Femur (tissue), 1 donor: ENCODE measurements around the gene IZUMO4.
"Not testable (repeated sequence)": the region's sequence is repeated elsewhere in the genome, so short reads cannot be mapped to it uniquely, and the experiment has no call there.

Experiments used
- DNase-seq: peaks from one replicate; pipeline ENCODE4 v3.0.0-alpha.2; 2017

Gene IZUMO4

GRCh38 chr19:2110822-2111221 is 14.1 kb downstream of the IZUMO4 start:
- no peak for DNase-seq

DNA sequence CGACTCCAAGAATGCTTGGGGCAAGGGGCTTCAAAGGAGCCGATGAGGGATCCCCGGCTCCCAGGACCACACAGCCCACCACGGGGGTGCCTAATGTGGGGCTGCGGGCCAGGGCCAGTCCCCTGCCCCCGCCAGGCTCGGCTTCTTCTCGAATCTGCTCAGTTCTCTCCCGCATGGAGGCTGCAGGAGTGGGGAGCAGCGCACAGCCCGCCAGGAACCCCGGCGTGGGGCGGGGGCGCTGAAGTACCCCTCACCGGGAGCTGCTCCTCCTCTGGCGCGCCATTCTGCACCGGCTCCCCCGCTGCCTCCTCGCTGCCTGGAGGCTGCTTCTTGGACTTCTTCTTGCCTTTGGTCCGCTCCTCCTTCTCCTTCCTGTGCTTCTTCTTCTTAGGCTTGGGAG is 14.7 kb downstream of the IZUMO4 start:
- no peak for DNase-seq

- no peak for DNase-seq
Observed at GRCh38 chr19:2111886-2112285, 15.2 kb downstream of the IZUMO4 start.

DNA sequence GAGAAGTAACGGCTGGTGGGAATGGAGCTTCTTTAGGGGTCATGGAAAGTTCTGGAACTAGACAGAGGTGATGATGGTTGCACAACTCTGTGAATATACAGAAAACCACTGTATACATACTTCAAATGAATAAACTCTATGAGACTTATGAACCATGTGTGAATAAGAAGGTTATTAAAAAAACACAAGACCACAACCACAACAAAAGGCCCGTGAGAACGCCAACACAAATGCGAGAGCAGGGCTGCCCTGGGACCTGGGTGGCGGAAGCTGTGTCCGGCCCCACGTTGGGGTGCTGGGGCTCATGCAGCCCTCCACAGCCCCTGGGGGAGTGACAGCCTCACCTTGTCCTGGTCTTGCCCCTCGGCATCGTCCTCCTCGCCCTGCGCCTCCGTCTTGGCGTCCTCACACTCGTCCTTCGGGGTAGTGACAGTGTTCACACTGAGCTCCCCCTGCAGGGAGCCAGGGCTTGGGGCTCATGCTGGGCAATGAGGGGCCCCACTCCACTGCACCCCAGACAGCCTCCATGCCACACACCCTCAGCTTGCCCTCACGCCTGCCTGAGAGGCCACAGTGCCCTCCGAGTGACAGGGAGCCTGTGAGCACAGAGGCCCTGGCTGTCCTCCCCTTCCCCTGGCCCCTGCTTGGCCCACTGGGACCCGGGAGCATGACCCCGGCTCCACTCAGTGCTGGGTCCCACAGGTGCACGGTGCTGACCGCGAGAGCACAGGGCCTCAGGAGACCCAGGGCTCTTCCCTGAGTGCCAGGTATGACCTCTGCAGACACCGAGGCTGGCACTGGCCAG is 16.0 kb downstream of the IZUMO4 start:
- no peak for DNase-seq

DNA sequence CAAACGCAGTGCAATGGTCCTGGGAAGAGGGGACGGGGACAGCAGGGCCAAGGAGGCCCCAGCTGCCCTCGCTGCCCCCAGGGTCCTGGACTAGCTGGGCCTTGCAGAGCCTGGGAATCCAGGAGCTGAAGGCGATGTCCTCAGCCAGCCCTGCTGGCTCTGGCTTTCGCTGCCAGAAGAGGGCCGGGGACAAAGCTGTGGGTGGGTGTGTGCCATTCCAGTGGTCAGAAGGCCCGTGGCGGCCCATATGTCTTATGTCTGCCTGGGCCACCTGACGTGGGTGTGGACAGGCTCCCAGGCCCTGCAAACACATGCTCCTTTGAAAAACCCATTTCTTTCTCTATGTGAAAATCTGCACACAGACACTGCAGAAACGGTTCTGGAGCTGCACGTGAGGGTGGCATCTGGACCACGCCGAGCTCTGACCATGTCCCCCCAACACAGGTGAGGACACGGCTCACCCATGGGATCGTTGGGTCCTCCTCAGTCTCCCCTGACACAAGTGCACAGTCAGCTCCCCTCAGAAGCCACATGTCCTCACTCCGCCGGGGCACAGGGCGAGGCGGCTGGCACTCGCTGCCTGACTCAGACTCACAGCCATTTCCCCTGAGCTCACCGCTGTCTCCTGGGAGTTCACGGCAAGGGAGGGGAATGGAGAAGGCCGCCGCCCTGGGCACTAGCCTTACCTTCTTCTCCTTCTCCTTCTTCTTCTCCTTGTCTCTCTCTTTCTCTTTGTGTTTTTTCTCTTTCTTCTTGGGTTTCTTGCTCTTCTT is 16.9 kb downstream of the IZUMO4 start:
- DNase-seq: no peak

- no peak for DNase-seq
Observed at GRCh38 chr19:2114218-2114617, 17.5 kb downstream of the IZUMO4 start.

DNA sequence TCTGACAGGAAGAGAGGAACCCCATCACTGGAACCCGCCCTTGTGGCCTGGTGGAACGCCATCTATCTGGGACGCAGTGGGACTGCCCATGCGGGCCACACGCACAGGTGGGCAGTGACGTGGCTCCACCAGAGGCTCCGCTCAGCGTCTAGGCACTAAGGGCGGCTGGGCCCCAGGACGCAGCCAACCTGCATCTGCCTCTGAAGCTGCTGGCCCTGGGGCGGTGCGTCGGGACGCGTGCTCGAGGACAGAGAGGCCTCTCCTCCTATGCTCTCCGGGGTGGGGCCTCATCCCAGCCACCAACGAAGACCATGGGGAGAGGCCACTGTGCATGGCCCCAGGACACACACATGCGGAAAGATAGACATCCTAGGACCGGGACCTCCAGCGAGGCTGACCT is 18.1 kb downstream of the IZUMO4 start:
- DNase-seq: no peak

GRCh38 chr19:2115324-2115723 is 18.6 kb downstream of the IZUMO4 start:
- no peak for DNase-seq

- DNase-seq: no peak
Observed at GRCh38 chr19:2115911-2116426, 19.3 kb downstream of the IZUMO4 start.

DNA sequence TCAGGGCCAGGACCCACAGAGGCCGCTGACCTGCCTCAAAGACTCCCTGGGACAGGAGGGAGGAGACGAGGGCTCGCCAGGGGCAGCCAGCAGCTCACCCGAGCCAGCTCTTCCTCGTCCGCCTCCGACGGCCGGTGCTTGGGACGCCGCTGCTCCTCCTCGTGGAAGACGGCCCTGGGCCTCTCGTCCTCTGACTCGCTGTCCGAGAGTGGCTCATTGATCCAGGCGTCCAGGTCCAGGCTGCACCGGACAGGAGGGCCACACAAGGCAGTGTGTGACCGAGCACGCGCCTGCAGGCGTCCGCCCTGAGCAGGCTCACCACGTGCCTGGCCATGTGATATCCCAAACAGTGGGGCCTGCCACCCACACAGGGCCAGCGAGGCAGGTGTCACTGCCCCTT is 19.8 kb downstream of the IZUMO4 start:
- DNase-seq: no peak

DNA sequence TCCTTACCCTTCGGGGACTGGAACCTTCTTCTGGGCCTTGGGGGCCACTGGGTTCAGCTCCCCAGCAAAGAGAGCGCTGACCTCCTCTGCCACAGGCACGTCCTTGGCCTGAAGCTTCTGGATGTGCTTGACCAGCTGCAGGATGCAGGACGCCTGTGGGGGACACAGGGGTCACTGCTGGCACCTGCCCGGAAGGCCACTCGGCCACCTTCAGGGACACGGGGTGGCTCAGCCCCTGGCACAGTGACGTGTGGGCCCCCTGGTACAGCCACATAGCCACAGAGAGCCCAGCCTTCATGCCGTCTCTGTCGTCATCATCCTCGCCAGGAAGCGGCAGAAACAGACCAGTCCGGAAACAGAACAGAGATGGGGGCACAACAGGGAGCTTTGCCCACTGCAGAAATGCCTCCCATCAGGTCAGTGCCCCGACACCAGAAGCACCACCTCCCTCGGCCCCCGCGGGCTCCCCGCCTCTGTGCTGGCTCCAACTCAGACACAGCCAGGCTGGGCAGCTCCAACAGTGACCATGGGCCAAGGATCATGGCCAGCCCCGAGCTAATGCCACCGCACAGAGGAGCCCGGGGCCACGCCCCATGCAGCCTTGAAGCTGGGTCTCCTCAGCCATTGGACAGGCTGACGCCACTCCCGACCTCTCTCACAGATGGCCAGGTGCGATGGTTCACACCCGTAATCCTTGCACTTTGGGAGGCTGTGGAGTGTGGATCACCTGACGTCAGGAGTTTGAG is 20.7 kb downstream of the IZUMO4 start:
- DNase-seq: no peak

GRCh38 chr19:2118438-2118837 is 21.7 kb downstream of the IZUMO4 start:
- no peak for DNase-seq

DNA sequence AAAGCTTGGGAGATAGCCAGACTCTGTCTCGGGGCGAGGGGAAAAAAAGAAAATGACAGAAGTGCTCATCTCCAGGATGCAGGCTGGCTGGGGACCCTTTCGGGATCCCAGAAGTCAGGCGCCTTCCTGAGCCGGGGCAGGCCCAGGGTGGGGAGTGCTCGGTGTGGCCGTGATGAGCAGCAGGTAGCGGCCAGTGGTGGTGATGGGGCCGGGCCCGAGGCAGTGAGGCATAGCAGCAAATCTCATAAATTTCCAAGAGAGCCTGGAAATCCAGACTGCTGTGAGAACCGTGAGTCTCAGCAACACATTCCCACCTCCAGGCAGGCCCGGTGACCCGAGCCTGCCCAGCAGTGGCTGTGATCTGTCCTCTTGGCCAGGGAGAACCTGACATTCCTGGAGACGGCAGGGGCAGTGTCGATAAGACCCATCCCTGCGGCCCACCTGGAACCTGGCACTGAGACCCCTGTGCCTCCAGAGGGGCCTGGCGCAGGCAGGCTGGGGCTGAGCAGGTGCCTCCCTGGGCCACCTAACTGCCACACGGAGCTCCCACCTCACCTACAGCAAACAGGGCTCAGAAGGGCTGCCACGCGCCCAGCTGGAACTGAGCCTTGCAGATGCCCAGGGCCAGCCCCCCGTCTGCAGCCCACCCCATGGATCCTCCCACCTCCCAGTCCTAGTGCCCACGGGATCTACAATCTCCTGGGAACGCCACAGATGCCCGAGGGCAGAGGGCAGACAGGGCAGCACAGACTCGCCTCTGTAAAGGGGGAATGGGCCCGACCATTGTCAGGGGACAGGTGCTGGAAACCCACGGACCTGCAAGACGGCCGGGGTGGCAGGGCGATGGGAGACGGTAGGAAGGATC is 23.4 kb downstream of the IZUMO4 start:
- no peak for DNase-seq

GRCh38 chr19:2120821-2121220 is 24.1 kb downstream of the IZUMO4 start:
- no peak for DNase-seq

- DNase-seq: no peak
Observed at GRCh38 chr19:2121416-2122051, 24.8 kb downstream of the IZUMO4 start.

DNA sequence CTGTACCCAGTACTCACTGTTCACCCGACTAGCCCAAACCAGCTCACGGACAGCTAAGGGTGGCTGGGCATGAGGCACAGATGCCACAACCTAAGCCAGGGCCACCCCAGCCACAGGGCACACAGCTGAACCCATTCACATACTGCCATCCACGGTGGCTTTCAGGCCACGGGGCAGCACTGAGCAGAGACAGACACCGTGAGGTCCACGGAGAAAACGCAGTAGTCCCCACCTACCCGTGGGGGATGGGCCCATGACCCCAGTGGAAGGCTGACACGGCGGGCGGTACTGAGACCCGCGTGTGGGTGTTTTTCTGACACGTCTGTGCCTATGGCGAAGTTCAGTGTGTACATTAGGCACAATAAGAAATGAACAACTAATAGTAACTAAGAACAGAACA is 25.5 kb downstream of the IZUMO4 start:
- DNase-seq: no peak

DNA sequence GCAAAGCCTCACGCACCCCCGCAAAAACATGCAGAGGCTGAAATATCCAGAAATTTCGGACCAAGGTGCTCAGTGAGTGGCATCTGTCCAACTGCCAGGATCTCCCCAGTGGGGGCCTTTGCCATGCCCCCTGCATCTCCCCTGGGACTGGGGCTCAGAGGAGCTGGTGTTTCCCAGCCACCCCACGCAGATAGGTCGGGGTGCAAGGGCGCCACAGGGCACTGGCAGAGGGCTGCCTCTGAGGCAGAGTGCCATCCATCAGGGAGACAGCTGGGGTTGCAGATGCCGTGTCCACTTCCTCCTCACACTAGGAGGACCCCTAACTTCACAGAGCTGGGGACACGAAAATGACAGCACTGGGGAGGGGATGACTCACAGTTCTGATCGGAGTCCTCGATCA is 26.3 kb downstream of the IZUMO4 start:
- DNase-seq: no peak

- DNase-seq: no peak
Observed at GRCh38 chr19:2123682-2124387, 27.1 kb downstream of the IZUMO4 start.

DNA sequence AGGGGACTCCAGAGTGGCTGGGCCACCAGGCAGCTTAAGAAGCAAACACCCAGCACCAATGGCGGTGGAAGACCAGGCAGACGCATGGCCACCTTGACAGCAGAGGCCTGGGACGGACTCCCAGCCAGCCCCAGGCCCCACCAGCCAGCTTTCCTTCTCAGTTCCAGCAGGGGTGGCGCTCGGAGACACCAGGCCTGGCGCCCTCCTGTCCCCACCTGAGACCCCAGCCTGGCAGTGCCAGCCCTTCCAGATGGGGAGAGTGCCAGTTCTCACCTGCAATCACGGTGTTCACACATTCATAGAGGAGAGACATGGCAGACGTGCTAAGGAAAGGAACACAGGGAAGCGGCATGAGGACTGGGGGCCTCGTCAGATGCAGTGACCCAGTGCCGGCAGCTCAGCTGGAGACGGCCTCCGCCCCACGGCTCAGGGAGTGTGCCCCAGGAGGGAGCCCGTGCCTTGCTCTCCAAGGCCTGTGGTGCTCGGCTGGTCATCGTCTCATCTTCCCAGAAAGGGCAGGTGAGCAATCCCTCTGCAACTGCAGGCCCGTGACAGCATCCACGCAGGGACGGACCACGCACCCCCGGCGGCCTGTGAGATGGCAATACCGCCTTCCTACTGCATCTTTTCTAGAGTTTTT is 30.3 kb downstream of the IZUMO4 start:
- DNase-seq: no peak

GRCh38 chr19:2127758-2128157 is 31.0 kb downstream of the IZUMO4 start:
- DNase-seq: no peak

- DNase-seq: not testable (repeated sequence)
Observed at GRCh38 chr19:2128252-2128651, 31.5 kb downstream of the IZUMO4 start.
